Adrenal gland (tissue), 12 donors: ENCODE results near the gene IL17RA. TPM values are rescaled to one million over a fixed set of nuclear protein-coding genes. Genes with fewer than 3 reads are reported as not detected.

ENCODE experiments used
- DNase-seq, 7 donors: peaks; one replicate each; pipeline ENCODE4 v3.0.0-alpha.2; 2019 to 2020
- H3K27ac ChIP-seq, 5 donors: fragments of 200-600 bp; sonication (generic) in 4 of 5; 1 replicate in 3 of 5; 2 replicates in 2 of 5; pipeline versions ENCODE4 v1.5.1 to v1.8.0; 2016 to 2020; ENCODE audit warnings: mild to moderate bottlenecking in 1 of 5
- H3K27me3 ChIP-seq: fragments of 200-600 bp; 2 replicates; pipeline ENCODE4 v1.8.0; 2021
- H3K36me3 ChIP-seq, 2 donors: fragments of 200-600 bp; replicated peaks in 1 of 2; 1 replicate in 1 of 2; 2 replicates in 1 of 2; pipeline versions ENCODE4 v1.5.1 to v1.8.0; 2018 to 2022
- H3K4me1 ChIP-seq, 2 donors: fragments of 200-600 bp; replicated peaks in 1 of 2; 1 replicate in 1 of 2; 2 replicates in 1 of 2; pipeline versions ENCODE4 v1.5.1 to v1.8.0; 2018 to 2021
- H3K4me3 ChIP-seq, 4 donors: fragments of 200-600 bp; sonication (generic) in 3 of 4; one replicate each; pipeline ENCODE4 v1.5.1; 2016 to 2018
- H3K9me3 ChIP-seq, 3 donors: fragments of 200-600 bp; sonication (generic) in 1 of 3; replicated peaks in 1 of 3; 1 replicate in 2 of 3; 2 replicates in 1 of 3; pipeline versions ENCODE4 v1.5.1 to v1.8.0; 2016 to 2021
- CTCF ChIP-seq, 6 experiments: fragments of 450-650 bp in 4 of 6; fragments of 200-600 bp in 2 of 6; sonication (generic) in 1 of 6; IDR thresholded peaks; 1 replicate in 5 of 6; 2 replicates in 1 of 6; pipeline versions ENCODE4 v1.5.1 to v1.8.0; 2016 to 2021; ENCODE audit warnings: antibody characterized with exemption in 6 of 6, mild to moderate bottlenecking in 2 of 6, moderate library complexity in 1 of 6
- POLR2A ChIP-seq, 2 donors: fragments of 450-650 bp; IDR thresholded peaks; one replicate each; pipeline ENCODE4 v1.6.1; 2017; ENCODE audit warnings: antibody characterized with exemption in 2 of 2, mild to moderate bottlenecking in 2 of 2, moderate library complexity in 1 of 2
- WGBS, 4 donors: extraction: QIAGEN DNeasy Blood & Tissue Kit in 2 of 4; methylation state at CpG; one replicate each; pipeline versions ENCODE4 v1.1.5 to v1.1.7; 2013 to 2017; 5-methylcytosine and 5-hydroxymethylcytosine counted together
- intact Hi-C, 2 donors: fragments of 100-400 bp; cut with DNase I; formaldehyde crosslinking; loops; one replicate each; pipeline versions ENCODE4 v1.14.1 to v1.15.0; 2022 to 2023
- polyA plus RNA-seq, 3 donors: library from polyadenylated mRNA; stranded (reverse); fragments of 200-250 nt in 2 of 3; fragments of 350-450 nt in 1 of 3; fragmentation: Illumina TruSeq in 1 of 3; extraction: RNeasy Lipid Tissue Mini Kit (QIAGEN cat#74804) in 1 of 3; gene quantifications; one replicate each; pipeline ENCODE4 v1.2.3, GENCODE V29; 2013 to 2014
- total RNA-seq, 9 donors: library from RNA; depleted of rRNA in 4 of 9; stranded (reverse); fragments of >200 nt in 4 of 9; fragments of 120-200 nt in 1 of 9; fragmentation: NEBNext Ultra II Directional in 1 of 9; extraction: Animal tissue kit (Norgen Biotek cat#: 25700) in 1 of 9; gene quantifications; one replicate each; pipeline versions ENCODE4 v1.1.0 to v1.2.4, GENCODE V29; 2013 to 2023
- donor health status: healthy with polysubstance abuse.
- donor health status: Bipolar disorder and iron deficiency.
- donor health status: DM: yes; HTN: yes; CAD: no.
- donor health status: DM: no; HTN: no; CAD: no.
- donor health status: DM: no; HTN: no; CAD: no.
- donor health status: DM: yes; HTN: yes; CAD: no.

The IL17RA gene
- total and polyA plus RNA-seq, 12 donors = 2.2 to 31.8 (median 21.5) TPM

- Histone ChIP-seq H3K4me3 (no peak overlapping the region), H3K9me3 (no peaks in the 10 kb centered on the region), H3K36me3 (peaks cover 0 to 55% of the 10 kb centered on the region in 2 donors), H3K4me1 (no peaks in the 10 kb centered on the region), H3K27me3 (no peaks in the 10 kb centered on the region), H3K27ac (no peak overlapping the region)
- no peak for TF ChIP-seq CTCF (IDR thresholded peaks at IDR 0.05)
- TF ChIP-seq POLR2A (IDR thresholded peaks at IDR 0.05) = no peak
- intact Hi-C loops = no loop called here
- DNase-seq = no peak
- WGBS, 4 donors = 93 to 94% (median 94%) methylated on average over 17 to 42 of the region's 42 CpGs
Measured at GRCh38 chr22:17109113-17109865, 24.5 kb downstream of the IL17RA start.

GRCh38 chr22:17109976-17110375 lies 25.2 kb downstream of the IL17RA start:
- H3K4me3 ChIP-seq = no peak overlapping the region
- TF ChIP-seq CTCF (IDR thresholded peaks at IDR 0.05) = no peak
- no peak for TF ChIP-seq POLR2A (IDR thresholded peaks at IDR 0.05)
- H3K27me3 ChIP-seq = no peaks in the 10 kb centered on the region
- 86 to 94% (median 88%) methylated on average over 16 of the region's 16 CpGs for WGBS, 4 donors
- intact Hi-C loops = no loop called here
- H3K4me1 ChIP-seq = no peaks in the 10 kb centered on the region
- H3K9me3 ChIP-seq = no peaks in the 10 kb centered on the region
- H3K27ac ChIP-seq = no peak overlapping the region
- DNase-seq = no peak
- peaks cover 0 to 48% of the 10 kb centered on the region in 2 donors for H3K36me3 ChIP-seq

GRCh38 chr22:17110791-17111550 lies 26.2 kb downstream of the IL17RA start:
- TF ChIP-seq CTCF (IDR thresholded peaks at IDR 0.05) (no peak), POLR2A (IDR thresholded peaks at IDR 0.05) (no peak)
- no peaks in the 10 kb centered on the region for H3K27me3 ChIP-seq
- no peaks in the 10 kb centered on the region for H3K4me1 ChIP-seq
- intact Hi-C loops = no loop called here
- peaks cover 0 to 38% of the 10 kb centered on the region in 2 donors for H3K36me3 ChIP-seq
- no peak overlapping the region for H3K4me3 ChIP-seq
- DNase-seq = no peak
- H3K27ac ChIP-seq = no peak overlapping the region
- H3K9me3 ChIP-seq = no peaks in the 10 kb centered on the region
- WGBS, 4 donors = 79 to 84% (median 81%) methylated on average over 11 to 13 of the region's 13 CpGs

- no peak for TF ChIP-seq CTCF (IDR thresholded peaks at IDR 0.05)
- no peak for TF ChIP-seq POLR2A (IDR thresholded peaks at IDR 0.05)
- intact Hi-C loops = no loop called here
- no peak overlapping the region for H3K27ac ChIP-seq
- no peak for DNase-seq
- H3K36me3 ChIP-seq = peaks cover 0 to 26% of the 10 kb centered on the region in 2 donors
- H3K4me3 ChIP-seq = no peak overlapping the region
- H3K4me1 ChIP-seq = peaks cover 0 to 7% of the 10 kb centered on the region in 2 donors
- H3K27me3 ChIP-seq = no peaks in the 10 kb centered on the region
- no peaks in the 10 kb centered on the region for H3K9me3 ChIP-seq
- 66 to 86% (median 73%) methylated on average over 9 of the region's 9 CpGs for WGBS, 4 donors
Measured at GRCh38 chr22:17112491-17113042, 27.8 kb downstream of the IL17RA start.
